GM23338 (cell line): ENCODE data around the gene PASK.

ENCODE experiments used
- CREB1 ChIP-seq: fragments of 250-450 bp; sonication (Bioruptor Pico); IDR thresholded peaks from 2 replicates; pipeline ENCODE4 v1.5.0; 2020; ENCODE audit warnings: low read depth, mild to moderate bottlenecking, moderate library complexity
- EZH2 ChIP-seq: fragments of 200-600 bp; sonication (generic); IDR thresholded peaks from one replicate; pipeline ENCODE4 v1.8.0; 2017; ENCODE audit warnings: antibody characterized with exemption, mild to moderate bottlenecking, low read depth; ENCODE audit not compliant: unreplicated experiment
- EZH2phosphoT487 ChIP-seq: fragments of 200-600 bp; sonication (generic); IDR thresholded peaks from one replicate; pipeline ENCODE4 v1.8.1; 2018; ENCODE audit warnings: antibody characterized with exemption; ENCODE audit not compliant: unreplicated experiment
- JUNB ChIP-seq: IDR thresholded peaks from one replicate; pipeline ENCODE4 v1.6.1; 2016; ENCODE audit warnings: antibody characterized with exemption; ENCODE audit not compliant: unreplicated experiment
- POLR2AphosphoS5 ChIP-seq: IDR thresholded peaks from 2 replicates; pipeline ENCODE4 v1.6.1; 2016; ENCODE audit warnings: antibody characterized with exemption, low read depth
- ZNF114 ChIP-seq: fragments of 250-450 bp; sonication (Bioruptor Pico); IDR thresholded peaks from 2 replicates; pipeline ENCODE4 v1.5.0; 2020; ENCODE audit warnings: mild to moderate bottlenecking, moderate library complexity
- ZNF331 ChIP-seq: fragments of 250-450 bp; sonication (Bioruptor Pico); IDR thresholded peaks from 2 replicates; pipeline ENCODE4 v1.5.0; 2020; ENCODE audit warnings: low read depth, mild to moderate bottlenecking, moderate library complexity
- TF ChIP-seq, protein P1 (sequence below), 2 experiments: fragments of 200-600 bp in 1 of 2; sonication (generic) in 1 of 2; conservative IDR thresholded peaks; 2 replicates each; pipeline versions ENCODE4 v1.5.1 to v1.6.1; 2016 to 2017; ENCODE audit warnings: antibody characterized with exemption in 2 of 2, low read depth in 2 of 2, mild to moderate bottlenecking in 2 of 2, moderate library complexity in 1 of 2
- TF ChIP-seq, protein P2 (sequence below): IDR thresholded peaks from one replicate; pipeline ENCODE4 v1.6.1; 2018; ENCODE audit warnings: antibody characterized with exemption; ENCODE audit not compliant: unreplicated experiment
- TF ChIP-seq, protein P3 (sequence below): IDR thresholded peaks from 2 replicates; pipeline ENCODE4 v1.6.1; 2016; ENCODE audit warnings: antibody characterized with exemption

DNA sequence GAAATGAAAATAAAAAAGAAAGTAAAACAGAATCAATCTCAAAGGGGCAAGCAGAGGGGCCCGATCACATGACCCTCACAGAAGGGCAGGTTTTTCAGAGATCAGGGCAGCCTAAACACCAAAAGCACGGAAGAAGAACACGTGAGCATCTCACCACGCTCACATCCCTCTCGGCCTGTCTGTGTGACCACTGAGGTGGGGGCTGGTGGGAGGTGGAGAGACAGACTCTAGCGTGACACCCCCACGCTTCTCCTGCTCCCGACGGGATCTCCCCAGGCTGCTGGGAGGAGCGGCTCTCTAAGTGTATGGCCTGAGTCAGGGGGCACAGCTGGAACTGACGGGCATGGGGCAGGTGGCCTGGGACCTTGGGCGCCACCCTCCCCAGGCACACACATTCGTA lies 23.6 kb downstream of the PASK start:
- TF ChIP-seq, protein P1, sequence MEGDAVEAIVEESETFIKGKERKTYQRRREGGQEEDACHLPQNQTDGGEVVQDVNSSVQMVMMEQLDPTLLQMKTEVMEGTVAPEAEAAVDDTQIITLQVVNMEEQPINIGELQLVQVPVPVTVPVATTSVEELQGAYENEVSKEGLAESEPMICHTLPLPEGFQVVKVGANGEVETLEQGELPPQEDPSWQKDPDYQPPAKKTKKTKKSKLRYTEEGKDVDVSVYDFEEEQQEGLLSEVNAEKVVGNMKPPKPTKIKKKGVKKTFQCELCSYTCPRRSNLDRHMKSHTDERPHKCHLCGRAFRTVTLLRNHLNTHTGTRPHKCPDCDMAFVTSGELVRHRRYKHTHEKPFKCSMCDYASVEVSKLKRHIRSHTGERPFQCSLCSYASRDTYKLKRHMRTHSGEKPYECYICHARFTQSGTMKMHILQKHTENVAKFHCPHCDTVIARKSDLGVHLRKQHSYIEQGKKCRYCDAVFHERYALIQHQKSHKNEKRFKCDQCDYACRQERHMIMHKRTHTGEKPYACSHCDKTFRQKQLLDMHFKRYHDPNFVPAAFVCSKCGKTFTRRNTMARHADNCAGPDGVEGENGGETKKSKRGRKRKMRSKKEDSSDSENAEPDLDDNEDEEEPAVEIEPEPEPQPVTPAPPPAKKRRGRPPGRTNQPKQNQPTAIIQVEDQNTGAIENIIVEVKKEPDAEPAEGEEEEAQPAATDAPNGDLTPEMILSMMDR (conservative IDR thresholded peaks at IDR 0.05; ENCODE audit: low read depth in 2 of 2): no peak
- TF ChIP-seq POLR2AphosphoS5 (no peak), EZH2phosphoT487 (no peak), EZH2 (no peak), ZNF331 (no peak), CREB1 (no peak), ZNF114 (CRISPR knock-in tag) (no peak), JUNB (no peak)
- TF ChIP-seq, protein P2, sequence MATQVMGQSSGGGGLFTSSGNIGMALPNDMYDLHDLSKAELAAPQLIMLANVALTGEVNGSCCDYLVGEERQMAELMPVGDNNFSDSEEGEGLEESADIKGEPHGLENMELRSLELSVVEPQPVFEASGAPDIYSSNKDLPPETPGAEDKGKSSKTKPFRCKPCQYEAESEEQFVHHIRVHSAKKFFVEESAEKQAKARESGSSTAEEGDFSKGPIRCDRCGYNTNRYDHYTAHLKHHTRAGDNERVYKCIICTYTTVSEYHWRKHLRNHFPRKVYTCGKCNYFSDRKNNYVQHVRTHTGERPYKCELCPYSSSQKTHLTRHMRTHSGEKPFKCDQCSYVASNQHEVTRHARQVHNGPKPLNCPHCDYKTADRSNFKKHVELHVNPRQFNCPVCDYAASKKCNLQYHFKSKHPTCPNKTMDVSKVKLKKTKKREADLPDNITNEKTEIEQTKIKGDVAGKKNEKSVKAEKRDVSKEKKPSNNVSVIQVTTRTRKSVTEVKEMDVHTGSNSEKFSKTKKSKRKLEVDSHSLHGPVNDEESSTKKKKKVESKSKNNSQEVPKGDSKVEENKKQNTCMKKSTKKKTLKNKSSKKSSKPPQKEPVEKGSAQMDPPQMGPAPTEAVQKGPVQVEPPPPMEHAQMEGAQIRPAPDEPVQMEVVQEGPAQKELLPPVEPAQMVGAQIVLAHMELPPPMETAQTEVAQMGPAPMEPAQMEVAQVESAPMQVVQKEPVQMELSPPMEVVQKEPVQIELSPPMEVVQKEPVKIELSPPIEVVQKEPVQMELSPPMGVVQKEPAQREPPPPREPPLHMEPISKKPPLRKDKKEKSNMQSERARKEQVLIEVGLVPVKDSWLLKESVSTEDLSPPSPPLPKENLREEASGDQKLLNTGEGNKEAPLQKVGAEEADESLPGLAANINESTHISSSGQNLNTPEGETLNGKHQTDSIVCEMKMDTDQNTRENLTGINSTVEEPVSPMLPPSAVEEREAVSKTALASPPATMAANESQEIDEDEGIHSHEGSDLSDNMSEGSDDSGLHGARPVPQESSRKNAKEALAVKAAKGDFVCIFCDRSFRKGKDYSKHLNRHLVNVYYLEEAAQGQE: no peak
- TF ChIP-seq, protein P3, sequence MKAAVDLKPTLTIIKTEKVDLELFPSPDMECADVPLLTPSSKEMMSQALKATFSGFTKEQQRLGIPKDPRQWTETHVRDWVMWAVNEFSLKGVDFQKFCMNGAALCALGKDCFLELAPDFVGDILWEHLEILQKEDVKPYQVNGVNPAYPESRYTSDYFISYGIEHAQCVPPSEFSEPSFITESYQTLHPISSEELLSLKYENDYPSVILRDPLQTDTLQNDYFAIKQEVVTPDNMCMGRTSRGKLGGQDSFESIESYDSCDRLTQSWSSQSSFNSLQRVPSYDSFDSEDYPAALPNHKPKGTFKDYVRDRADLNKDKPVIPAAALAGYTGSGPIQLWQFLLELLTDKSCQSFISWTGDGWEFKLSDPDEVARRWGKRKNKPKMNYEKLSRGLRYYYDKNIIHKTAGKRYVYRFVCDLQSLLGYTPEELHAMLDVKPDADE: no peak
